GM12878 (cell line): ENCODE measurements around the gene ZFPM1. TPM values are rescaled to one million over a fixed set of nuclear protein-coding genes. Genes with fewer than 3 reads are reported as not detected.

Experiments
- ATAC-seq: fragments of 200-7000 bp; cut with Tn5 transposase; 3 replicates; pipeline ENCODE4 v1.9.1; 2020; ENCODE audit warnings: mild to moderate bottlenecking, moderate library complexity
- BruUV-seq: library from RNA; stranded (reverse); fragments of 400-500 nt; replicated peaks from 2 replicates; lab custom pipeline; 2021; lab: Mats Ljungman, UMichigan
- CTCF ChIA-PET: fragments of 300-600 bp; sonication (Branson Sonifier 250); formaldehyde crosslinking; extraction: SDS; loops from one replicate; lab custom pipeline; 2021; ENCODE audit warnings: inconsistent platforms; lab: Yijun Ruan, JAX
- POLR2A ChIA-PET: fragments of 350-600 bp; formaldehyde crosslinking; extraction: SDS; loops from one replicate; lab custom pipeline; 2021; ENCODE audit warnings: inconsistent platforms; lab: Charles Lee
- RAD21 ChIA-PET: fragments of 300-600 bp; sonication (Branson Sonifier 250); formaldehyde crosslinking; loops from one replicate; lab custom pipeline; 2023; ENCODE audit warnings: antibody characterized with exemption; ENCODE audit not compliant: unreplicated experiment; lab: Charles Lee
- SMC1A ChIA-PET: fragments of 300-600 bp; sonication (Branson Sonifier 250); formaldehyde crosslinking; loops from one replicate; lab custom pipeline; 2023; ENCODE audit not compliant: unreplicated experiment, uncharacterized antibody; lab: Charles Lee
- DNase-seq: peaks from one replicate; pipeline ENCODE4 v3.0.0-alpha.2; 2011; ENCODE audit warnings: low read depth, low spot score
- FAIRE-seq: peaks from 3 replicates; lab custom pipeline; 2011; peaks lifted over from hg19 to GRCh38; lab: Jason Lieb, UNC
- H2AFZ ChIP-seq: 2 replicates; pipeline ENCODE4 v1.6.0; 2011; ENCODE audit warnings: low read depth, low read length, control low read depth; ENCODE audit not compliant: control insufficient read depth
- H3K27ac ChIP-seq: 2 replicates; pipeline ENCODE4 v1.5.1; 2011; ENCODE audit warnings: control low read depth; ENCODE audit not compliant: control insufficient read depth, insufficient read depth
- H3K27me3 ChIP-seq, 2 experiments: replicated peaks in 1 of 2; 2 replicates each; pipeline versions ENCODE4 v1.6.0 to v1.6.1; 2011; ENCODE audit warnings: low read length in 1 of 2; ENCODE audit not compliant: control insufficient read depth in 2 of 2, insufficient read depth in 2 of 2
- H3K36me3 ChIP-seq, 2 experiments: 2 replicates each; pipeline ENCODE4 v1.5.1; 2011; ENCODE audit warnings: low read length in 1 of 2; ENCODE audit not compliant: control insufficient read depth in 2 of 2, insufficient read depth in 2 of 2
- H3K4me1 ChIP-seq: 2 replicates; pipeline ENCODE4 v1.6.1; 2011; ENCODE audit warnings: mild to moderate bottlenecking, low read length, moderate library complexity, mixed read lengths; ENCODE audit not compliant: control insufficient read depth, insufficient read depth
- H3K4me2 ChIP-seq: 2 replicates; pipeline ENCODE4 v1.6.0; 2011; ENCODE audit warnings: control low read depth; ENCODE audit not compliant: control insufficient read depth, insufficient read depth
- H3K4me3 ChIP-seq: fragments of 200-600 bp; sonication (generic); 2 replicates; pipeline ENCODE4 v1.5.1; 2016
- H3K79me2 ChIP-seq: 2 replicates; pipeline ENCODE4 v1.6.0; 2011; ENCODE audit warnings: low read length; ENCODE audit not compliant: control insufficient read depth, insufficient read depth
- H3K9ac ChIP-seq: 2 replicates; pipeline ENCODE4 v1.8.0; 2011; ENCODE audit warnings: low read length, control low read depth, mixed read lengths; ENCODE audit not compliant: control insufficient read depth, insufficient read depth
- H3K9me3 ChIP-seq: replicated peaks from 3 replicates; pipeline ENCODE4 v1.5.1; 2011; ENCODE audit warnings: mild to moderate bottlenecking, low read length; ENCODE audit not compliant: control insufficient read depth, insufficient read depth
- H4K20me1 ChIP-seq: 2 replicates; pipeline ENCODE4 v1.6.0; 2011; ENCODE audit not compliant: control insufficient read depth, insufficient read depth
- CBFB ChIP-seq: IDR thresholded peaks from 2 replicates; pipeline ENCODE4 v1.6.1; 2016; ENCODE audit warnings: antibody characterized with exemption, low read depth
- CREM ChIP-seq: IDR thresholded peaks from 2 replicates; pipeline ENCODE4 v1.6.1; 2014; ENCODE audit warnings: antibody characterized with exemption, low read depth
- EED ChIP-seq: sonication (generic); IDR thresholded peaks from 2 replicates; pipeline ENCODE4 v1.6.1; 2016; ENCODE audit warnings: antibody characterized with exemption, low read depth
- NFIC ChIP-seq: IDR thresholded peaks from 2 replicates; pipeline ENCODE4 v1.6.1; 2012; ENCODE audit warnings: low read depth, mild to moderate bottlenecking, inconsistent platforms, low read length, moderate library complexity
- NR2C2 ChIP-seq: IDR thresholded peaks from 2 replicates; pipeline ENCODE4 v1.6.1; 2011; ENCODE audit warnings: borderline replicate concordance, low read depth; ENCODE audit not compliant: control insufficient read depth, insufficient read length
- PAX8 ChIP-seq: fragments of 450-650 bp; IDR thresholded peaks from 2 replicates; pipeline ENCODE4 v1.6.1; 2017; ENCODE audit warnings: mild to moderate bottlenecking, moderate library complexity
- PBX3 ChIP-seq: IDR thresholded peaks from 2 replicates; pipeline ENCODE4 v1.6.1; 2011; ENCODE audit warnings: mild to moderate bottlenecking, low read depth, low read length, moderate library complexity; ENCODE audit not compliant: insufficient replicate concordance
- RAD21 ChIP-seq: IDR thresholded peaks from 2 replicates; pipeline ENCODE4 v1.6.1; 2011; ENCODE audit warnings: mild to moderate bottlenecking, low read depth, low read length, moderate library complexity; ENCODE audit not compliant: insufficient read depth
- REST ChIP-seq: IDR thresholded peaks from 2 replicates; pipeline ENCODE4 v1.6.1; 2012; ENCODE audit warnings: mild to moderate bottlenecking, low read depth, low read length
- SUPT20H ChIP-seq: IDR thresholded peaks from 2 replicates; pipeline ENCODE4 v1.6.1; 2011; ENCODE audit warnings: low read depth, mild to moderate bottlenecking, low read length, moderate library complexity, borderline replicate concordance; ENCODE audit not compliant: control insufficient read depth
- YY1 ChIP-seq: IDR thresholded peaks from 2 replicates; pipeline ENCODE4 v1.6.1; 2011; ENCODE audit warnings: low read depth, mild to moderate bottlenecking, low read length
- ZBTB33 ChIP-seq: fragments of 450-650 bp; IDR thresholded peaks from 2 replicates; pipeline ENCODE4 v1.6.1; 2017; ENCODE audit warnings: mild to moderate bottlenecking
- ZBTB40 ChIP-seq: fragments of 450-650 bp; IDR thresholded peaks from 2 replicates; pipeline ENCODE4 v1.6.1; 2016; ENCODE audit warnings: mild to moderate bottlenecking, moderate library complexity, borderline replicate concordance
- WGBS: methylation state at CpG from one replicate; pipeline ENCODE4 v1.1.6; 2016; ENCODE audit warnings: low lambda C conversion rate; ENCODE audit not compliant: insufficient replicate concordance, insufficient coverage; ENCODE audit errors: missing lambda C conversion rate; 5-methylcytosine and 5-hydroxymethylcytosine counted together
- in situ Hi-C: fragments of 300-500 bp; cut with MboI; formaldehyde crosslinking; loops from 9 replicates; pipeline ENCODE4 v1.14.3; 2018; ENCODE audit warnings: mixed read lengths
- intact Hi-C: fragments of 100-400 bp; cut with micrococcal nuclease; formaldehyde crosslinking; loops from one replicate; pipeline ENCODE4 v1.14.2; 2022; ENCODE audit not compliant: unreplicated experiment
- polyA plus RNA-seq, 11 experiments: library from polyadenylated mRNA; depleted of rRNA in 4 of 11; unstranded in 6 of 11; stranded (reverse) in 5 of 11; fragments of >200 nt; fragmentation: Nextera tagmentation in 4 of 11; fragmentation: Illumina TruSeq in 1 of 11; extraction: Ambion mirVana in 4 of 11; extraction: Trizol in 1 of 11; gene quantifications; 1 replicate in 1 of 11; 2 replicates in 10 of 11; pipeline versions ENCODE4 v1.2.1 to v1.2.3, GENCODE V29; 2011 to 2016; ENCODE audit warnings: inconsistent platforms in 2 of 11, missing spikeins in 2 of 11, low read depth in 1 of 11
- total RNA-seq, 4 experiments: library from RNA; depleted of rRNA in 3 of 4; stranded (reverse); fragments of >200 nt in 3 of 4; fragmentation: Illumina TruSeq in 1 of 4; extraction: Trizol in 1 of 4; gene quantifications; 2 replicates each; pipeline versions ENCODE4 v1.2.1 to v1.2.3, GENCODE V29; 2013 to 2021

The ZFPM1 gene
- total and polyA plus RNA-seq, 10 of the 15 experiments (the other 5 are each of a cell fraction or from before 2014, with no cell fraction given) = 0.02 to 5.1 (median 0.30) TPM

GRCh38 chr16:88515925-88516594 lies 63.0 kb downstream of the ZFPM1 start:
- ChIA-PET SMC1A (no interaction called here), POLR2A (no interaction called here), CTCF (no interaction called here), RAD21 (no interaction called here)
- ATAC-seq (no peak), DNase-seq (no peak), FAIRE-seq (no peak)
- H3K27me3 ChIP-seq = no peaks in the 10 kb centered on the region
- H3K79me2 ChIP-seq = no peaks in the 10 kb centered on the region
- no TSS peak for BruUV-seq
- H3K4me1 ChIP-seq = no peaks in the 10 kb centered on the region
- no peak overlapping the region for H3K9ac ChIP-seq
- H3K36me3 ChIP-seq = no peaks in the 10 kb centered on the region
- no peak for TF ChIP-seq EED
- TF ChIP-seq ZBTB40 = no peak
- no peak for TF ChIP-seq YY1
- no peak for TF ChIP-seq PAX8
- TF ChIP-seq PBX3 = no peak
- TF ChIP-seq REST = no peak
- no peak for TF ChIP-seq ZBTB33
- no peak for TF ChIP-seq RAD21
- no peak for TF ChIP-seq CREM
- no peak for TF ChIP-seq CBFB
- TF ChIP-seq NR2C2 = no peak
- no peak for TF ChIP-seq SUPT20H
- no peak for TF ChIP-seq NFIC
- intact Hi-C loops = no loop called here
- no peak overlapping the region for H3K4me3 ChIP-seq
- no peak overlapping the region for H3K4me2 ChIP-seq
- H3K9me3 ChIP-seq = no peaks in the 10 kb centered on the region
- H3K27ac ChIP-seq = no peak overlapping the region
- in situ Hi-C loops = no loop called here
- WGBS = 69% methylated on average over 23 of the region's 23 CpGs
- no peak overlapping the region for H2AFZ ChIP-seq
- H4K20me1 ChIP-seq = no peaks in the 10 kb centered on the region
